Fibroblast of pulmonary artery (primary cell): ENCODE data around the gene SLAMF8.

Experiments used
- DNase-seq: peaks from one replicate; pipeline ENCODE4 v3.0.0-alpha.2; 2010; ENCODE audit warnings: low read depth
- H3K4me3 ChIP-seq: replicated peaks from 2 replicates; pipeline ENCODE4 v1.5.1; 2011; ENCODE audit warnings: low read depth, mild to moderate bottlenecking, control low read depth, low read length, moderate library complexity
- CTCF ChIP-seq: IDR thresholded peaks from 2 replicates; pipeline ENCODE4 v1.5.1; 2011; ENCODE audit warnings: mild to moderate bottlenecking, control low read depth, low read length, inconsistent platforms; ENCODE audit errors: missing control alignments

Gene SLAMF8

GRCh38 chr1:159873530-159874143, 47.0 kb downstream of the SLAMF8 start:
- H3K4me3 ChIP-seq = no peak overlapping the region
- DNase-seq = no peak
- no peak for TF ChIP-seq CTCF

GRCh38 chr1:159877695-159878444, 51.2 kb downstream of the SLAMF8 start:
- TF ChIP-seq CTCF = no peak

GRCh38 chr1:159879136-159879535, 52.5 kb downstream of the SLAMF8 start:
- no peak overlapping the region for H3K4me3 ChIP-seq
- no peak for TF ChIP-seq CTCF
- no peak for DNase-seq

More at GRCh38 chr1:159877695-159878444, 51.2 kb downstream of the SLAMF8 start:
- no peak for DNase-seq
- no peak overlapping the region for H3K4me3 ChIP-seq

GRCh38 chr1:159879977-159880376, 53.3 kb downstream of the SLAMF8 start:
- peak; percentile 85 for DNase-seq
- H3K4me3 ChIP-seq = no peak overlapping the region
- no peak for TF ChIP-seq CTCF

- TF ChIP-seq CTCF = no peak
- no peak overlapping the region for H3K4me3 ChIP-seq
- DNase-seq = no peak
Measured at GRCh38 chr1:159880430-159880829, 53.8 kb downstream of the SLAMF8 start.

- H3K4me3 ChIP-seq = no peak overlapping the region
- DNase-seq = peak; percentile 98
- TF ChIP-seq CTCF = no peak
Measured at GRCh38 chr1:159881622-159882526, 55.2 kb downstream of the SLAMF8 start.
